ENCODE results near the gene MED16. TPM values are rescaled to one million over a fixed set of nuclear protein-coding genes. Genes with fewer than 3 reads are reported as not detected.
A peak's percentile ranks its signal among the peaks of the same experiment; 100 is the strongest.

The MED16 gene
- total and polyA plus RNA-seq, 8 donors: 16.7 to 126 (median 74.0) TPM

- no peak for DNase-seq
- peaks cover 0 to 4% (median 0%) of the 10 kb centered on the region in 3 donors for H3K27me3 ChIP-seq
- TF ChIP-seq CTCF (IDR thresholded peaks at IDR 0.05): no peak
- TF ChIP-seq EP300 (IDR thresholded peaks at IDR 0.05): no peak
- no peak for TF ChIP-seq POLR2A (IDR thresholded peaks at IDR 0.05)
- no peak for TF ChIP-seq POLR2AphosphoS5 (IDR thresholded peaks at IDR 0.05)
- WGBS, 5 donors: 91 to 94% (median 92%) methylated on average over 20 to 32 of the region's 32 CpGs
- intact Hi-C loops (cut with DNase I; ENCODE audit: low total_unique reads): no loop called here
- H3K4me3 ChIP-seq: peak overlapping the region in 1 of 4 donors; percentile 28
- no peaks in the 10 kb centered on the region for H3K9me3 ChIP-seq
- peaks cover 0 to 19% (median 17%) of the 10 kb centered on the region in 4 donors for H3K36me3 ChIP-seq
- H3K4me1 ChIP-seq: peaks cover 43 to 63% (median 52%) of the 10 kb centered on the region in 4 donors
- peak overlapping the region in 3 of 5 donors; percentile 67 to 85 (median 77) for H3K27ac ChIP-seq
Observed at GRCh38 chr19:931860-932647, 39.1 kb upstream of the MED16 start.

- no peak for DNase-seq
- WGBS, 5 donors: 90 to 99% (median 94%) methylated on average over 6 of the region's 6 CpGs
- TF ChIP-seq EP300 (IDR thresholded peaks at IDR 0.05) (no peak), POLR2A (IDR thresholded peaks at IDR 0.05) (no peak), POLR2AphosphoS5 (IDR thresholded peaks at IDR 0.05) (no peak), CTCF (IDR thresholded peaks at IDR 0.05) (no peak)
- Histone ChIP-seq H3K9me3 (no peaks in the 10 kb centered on the region), H3K4me1 (peaks cover 43 to 71% (median 56%) of the 10 kb centered on the region in 4 donors), H3K27me3 (peaks cover 0 to 4% (median 0%) of the 10 kb centered on the region in 3 donors), H3K36me3 (peaks cover 0 to 19% (median 17%) of the 10 kb centered on the region in 4 donors), H3K27ac (no peak overlapping the region), H3K4me3 (no peak overlapping the region)
- intact Hi-C loops (cut with DNase I; ENCODE audit: low total_unique reads): no loop called here
Observed at GRCh38 chr19:929891-930258, 36.9 kb upstream of the MED16 start.

- DNase-seq: no peak
- H3K9me3 ChIP-seq: no peaks in the 10 kb centered on the region
- intact Hi-C loops (cut with DNase I; ENCODE audit: low total_unique reads): no loop called here
- H3K27ac ChIP-seq: no peak overlapping the region
- H3K4me3 ChIP-seq: no peak overlapping the region
- peaks cover 0 to 19% (median 17%) of the 10 kb centered on the region in 4 donors for H3K36me3 ChIP-seq
- peaks cover 41 to 71% (median 56%) of the 10 kb centered on the region in 4 donors for H3K4me1 ChIP-seq
- peaks cover 0 to 4% (median 0%) of the 10 kb centered on the region in 3 donors for H3K27me3 ChIP-seq
- WGBS, 5 donors: 94 to 98% (median 96%) methylated on average over 11 to 51 of the region's 51 CpGs
- TF ChIP-seq EP300 (IDR thresholded peaks at IDR 0.05): no peak
- no peak for TF ChIP-seq POLR2AphosphoS5 (IDR thresholded peaks at IDR 0.05)
- no peak for TF ChIP-seq POLR2A (IDR thresholded peaks at IDR 0.05)
- no peak for TF ChIP-seq CTCF (IDR thresholded peaks at IDR 0.05)
Observed at GRCh38 chr19:929203-929890, 36.4 kb upstream of the MED16 start.

- Histone ChIP-seq H3K9me3 (no peaks in the 10 kb centered on the region), H3K4me3 (peak overlapping the region in 1 of 4 donors; percentile 98), H3K27ac (peak overlapping the region in 3 of 5 donors; percentile 89 to 91 (median 90)), H3K4me1 (peaks cover 34 to 71% (median 53%) of the 10 kb centered on the region in 4 donors), H3K36me3 (peaks cover 0 to 19% (median 17%) of the 10 kb centered on the region in 4 donors), H3K27me3 (peaks cover 0 to 4% (median 0%) of the 10 kb centered on the region in 3 donors)
- 84 to 87% (median 87%) methylated on average over 11 to 18 of the region's 18 CpGs for WGBS, 5 donors
- peak in 1 of 2 donors; percentile 73 for DNase-seq
- no peak for TF ChIP-seq POLR2AphosphoS5 (IDR thresholded peaks at IDR 0.05)
- no peak for TF ChIP-seq POLR2A (IDR thresholded peaks at IDR 0.05)
- no peak for TF ChIP-seq EP300 (IDR thresholded peaks at IDR 0.05)
- no peak for TF ChIP-seq CTCF (IDR thresholded peaks at IDR 0.05)
- intact Hi-C loops (cut with DNase I; ENCODE audit: low total_unique reads): no loop called here
Observed at GRCh38 chr19:928471-929202, 35.6 kb upstream of the MED16 start.

All from stomach (tissue), 9 donors.